Left kidney (tissue), 2 donors: ENCODE measurements around the gene ARL8B. TPM values are rescaled to one million over a fixed set of nuclear protein-coding genes. Genes with fewer than 3 reads are reported as not detected.

ENCODE experiments used
- DNase-seq: peaks from one replicate; pipeline ENCODE4 v3.0.0-alpha.2; 2013
- polyA plus RNA-seq: library from polyadenylated mRNA; unstranded; fragments of 120-200 nt; gene quantifications from one replicate; pipeline ENCODE4 v1.2.1, GENCODE V29; 2013; ENCODE audit not compliant: insufficient read length

ARL8B gene
- polyA plus RNA-seq, 1 donor = 84.3 TPM

GRCh38 chr3:5205165-5205941 lies 83.3 kb downstream of the ARL8B start:
- DNase-seq = no peak

- no peak for DNase-seq
These were observed 88.8 kb downstream of the ARL8B start for GRCh38 chr3:5210926-5211325.

- no peak for DNase-seq
These were observed 90.8 kb downstream of the ARL8B start for GRCh38 chr3:5212628-5213573.

GRCh38 chr3:5213574-5213966 lies 91.5 kb downstream of the ARL8B start:
- no peak for DNase-seq

GRCh38 chr3:5214352-5214751 lies 92.3 kb downstream of the ARL8B start:
- DNase-seq = no peak

GRCh38 chr3:5217824-5218595 lies 95.9 kb downstream of the ARL8B start:
- DNase-seq = no peak

- no peak for DNase-seq
These were observed 96.7 kb downstream of the ARL8B start for GRCh38 chr3:5218815-5219214.

- no peak for DNase-seq
These were observed 97.1 kb downstream of the ARL8B start for GRCh38 chr3:5219216-5219615.

- no peak for DNase-seq
These were observed 98.1 kb downstream of the ARL8B start for GRCh38 chr3:5220193-5220592.

- DNase-seq = no peak
These were observed 98.8 kb downstream of the ARL8B start for GRCh38 chr3:5220667-5221431.

GRCh38 chr3:5221701-5222100 lies 99.6 kb downstream of the ARL8B start:
- no peak for DNase-seq

GRCh38 chr3:5222283-5223005 lies 100.4 kb downstream of the ARL8B start:
- no peak for DNase-seq

- DNase-seq = peak; percentile 34
These were observed 104.7 kb downstream of the ARL8B start for GRCh38 chr3:5226783-5227182.

GRCh38 chr3:5227812-5228211 lies 105.7 kb downstream of the ARL8B start:
- no peak for DNase-seq

GRCh38 chr3:5229414-5229813 lies 107.3 kb downstream of the ARL8B start:
- no peak for DNase-seq

Other genes with a start within 250 kb of the ARL8B start
- 25.1 TPM for gene BHLHE40, start 142.9 kb upstream of the ARL8B start, polyA plus RNA-seq
- 25.7 TPM for gene EDEM1, start 65.4 kb downstream of the ARL8B start, polyA plus RNA-seq